ENCODE data around the gene SCRN1. TPM values are rescaled to one million over a fixed set of nuclear protein-coding genes. Genes with fewer than 3 reads are reported as not detected.

The SCRN1 gene
- total RNA-seq, 3 donors from 2014 or later (not counting 1 experiment from before 2014, with no cell fraction given) = 23.4 to 31.3 (median 26.9) TPM

GRCh38 chr7:29871787-29872398 lies 117.7 kb downstream of the SCRN1 start:
- H3K27me3 Mint-ChIP-seq (ENCODE audit: low read depth in 2 of 2) = peaks cover 11 to 49% of the 10 kb centered on the region in 2 donors
- no peaks in the 10 kb centered on the region for H3K9me3 ChIP-seq (ENCODE audit: control insufficient read depth, insufficient read depth, low read length)
- no peak for ATAC-seq
- H3K27me3 ChIP-seq (ENCODE audit: control insufficient read depth, insufficient read depth, low read length) = no peaks in the 10 kb centered on the region
- H3K4me3 ChIP-seq (ENCODE audit: low read length) = no peak overlapping the region
- H3K36me3 Mint-ChIP-seq = no peaks in the 10 kb centered on the region
- H3K4me1 ChIP-seq (ENCODE audit: control insufficient read depth, insufficient read depth, low read length) = no peaks in the 10 kb centered on the region
- TF ChIP-seq CTCF (IDR thresholded peaks at IDR 0.05) = no peak
- no peak overlapping the region for H3K27ac Mint-ChIP-seq
- H3K27ac ChIP-seq (ENCODE audit: low read length) = no peak overlapping the region
- H3K4me1 Mint-ChIP-seq = no peaks in the 10 kb centered on the region
- 62% methylated on average over 4 of the region's 5 CpGs for WGBS (ENCODE audit: insufficient coverage)
- H3K4me3 Mint-ChIP-seq = no peak overlapping the region
- H3K9me3 Mint-ChIP-seq = no peaks in the 10 kb centered on the region
- intact Hi-C loops (cut with micrococcal nuclease) = no loop called here
- H3K36me3 ChIP-seq (ENCODE audit: control insufficient read depth, insufficient read depth, low read length) = no peaks in the 10 kb centered on the region
- DNase-seq = no peak

Other genes with a start within 250 kb of the SCRN1 start
- not detected for gene WIPF3, start 183.3 kb downstream of the SCRN1 start, total RNA-seq
- gene FKBP14, start 36.9 kb upstream of the SCRN1 start, total RNA-seq = 10 to 100 TPM; 11.1 to 13.4 (median 11.9) TPM
- gene PLEKHA8, start 38.6 kb upstream of the SCRN1 start, total RNA-seq = 10 to 100 TPM in 2 of 3 donors, 1 to 10 TPM in 1; 8.7 to 12.8 (median 11.8) TPM
- gene MTURN, start 145.2 kb upstream of the SCRN1 start, total RNA-seq = 10 to 100 TPM; 31.6 to 37.3 (median 32.8) TPM